Muscle layer of duodenum (tissue), 2 donors: ENCODE results near the gene OR51F1.
"Not testable (repeated sequence)": the region's sequence is repeated elsewhere in the genome, so short reads cannot be mapped to it uniquely, and the experiment has no call there.

Experiments
- H3K27ac ChIP-seq: one replicate; pipeline ENCODE4 v1.7.0; 2013; ENCODE audit warnings: mild to moderate bottlenecking, low read length
- H3K27me3 ChIP-seq: one replicate; pipeline ENCODE4 v1.7.0; 2013; ENCODE audit warnings: low read depth, mild to moderate bottlenecking, control low read depth, low read length
- H3K36me3 ChIP-seq, 2 donors: one replicate each; pipeline ENCODE4 v1.7.0; 2013; ENCODE audit warnings: low read length in 2 of 2, control low read depth in 1 of 2, mild to moderate bottlenecking in 1 of 2; ENCODE audit not compliant: insufficient read depth in 2 of 2, control insufficient read depth in 1 of 2
- H3K4me1 ChIP-seq, 2 donors: one replicate each; pipeline ENCODE4 v1.7.0; 2013; ENCODE audit warnings: low read length in 2 of 2, mild to moderate bottlenecking in 2 of 2, control low read depth in 1 of 2, moderate library complexity in 1 of 2; ENCODE audit not compliant: insufficient read depth in 2 of 2, control insufficient read depth in 1 of 2
- H3K4me3 ChIP-seq, 2 donors: one replicate each; pipeline ENCODE4 v1.7.0; 2013; ENCODE audit warnings: low read length in 2 of 2, low read depth in 1 of 2, mild to moderate bottlenecking in 1 of 2
- H3K9me3 ChIP-seq, 2 donors: one replicate each; pipeline ENCODE4 v1.7.0; 2013; ENCODE audit warnings: low read length in 2 of 2, control low read depth in 1 of 2, mild to moderate bottlenecking in 1 of 2; ENCODE audit not compliant: control insufficient read depth in 1 of 2
- donor health status: healthy.

Gene OR51F1

GRCh38 chr11:4751201-4751600 is 18.5 kb downstream of the OR51F1 start:
- Histone ChIP-seq H3K27ac (no peak overlapping the region), H3K9me3 (no peaks in the 10 kb centered on the region)

GRCh38 chr11:4748438-4748837 is 21.3 kb downstream of the OR51F1 start:
- no peaks in the 10 kb centered on the region for H3K36me3 ChIP-seq
- no peaks in the 10 kb centered on the region for H3K9me3 ChIP-seq
- no peak overlapping the region for H3K4me3 ChIP-seq
- no peaks in the 10 kb centered on the region for H3K27me3 ChIP-seq
- H3K27ac ChIP-seq, result no peak overlapping the region
- no peaks in the 10 kb centered on the region for H3K4me1 ChIP-seq

More at GRCh38 chr11:4751201-4751600, 18.5 kb downstream of the OR51F1 start:
- Histone ChIP-seq H3K4me1 (no peaks in the 10 kb centered on the region), H3K36me3 (no peaks in the 10 kb centered on the region), H3K4me3 (no peak overlapping the region), H3K27me3 (no peaks in the 10 kb centered on the region)

GRCh38 chr11:4740735-4741134 is 29.0 kb downstream of the OR51F1 start:
- Histone ChIP-seq H3K9me3 (no peaks in the 10 kb centered on the region), H3K27ac (no peak overlapping the region), H3K36me3 (no peaks in the 10 kb centered on the region), H3K4me1 (no peaks in the 10 kb centered on the region), H3K27me3 (no peaks in the 10 kb centered on the region), H3K4me3 (no peak overlapping the region)

- Histone ChIP-seq H3K36me3 (no peaks in the 10 kb centered on the region), H3K27ac (no peak overlapping the region), H3K9me3 (no peaks in the 10 kb centered on the region), H3K4me1 (no peaks in the 10 kb centered on the region), H3K4me3 (no peak overlapping the region), H3K27me3 (no peaks in the 10 kb centered on the region)
Measured at GRCh38 chr11:4727171-4727570, 42.6 kb downstream of the OR51F1 start.

- H3K9me3 ChIP-seq, H3K4me1 ChIP-seq, H3K36me3 ChIP-seq, H3K27ac ChIP-seq, H3K4me3 ChIP-seq, H3K27me3 ChIP-seq: not testable (repeated sequence)
Measured at GRCh38 chr11:4722616-4723534, 46.9 kb downstream of the OR51F1 start.
